Measurements from ENCODE around the gene TMED10. TPM values are rescaled to one million over a fixed set of nuclear protein-coding genes. Genes with fewer than 3 reads are reported as not detected.

The TMED10 gene
- total and polyA plus RNA-seq, 2 of the 13 experiments (the other 11 are each of a cell fraction or from before 2014, with no cell fraction given): 311 to 377 TPM

GRCh38 chr14:75176142-75176820 lies at the start of gene TMED10 (continued):
- TF ChIP-seq ZNF558 (CRISPR knock-in tag; IDR thresholded peaks at IDR 0.05; ENCODE audit: borderline replicate concordance) (0 out of 2 replicates have a peak, but pooled peaks have one; percentile 32), SP140L (CRISPR knock-in tag; IDR thresholded peaks at IDR 0.05; ENCODE audit: borderline replicate concordance) (0 out of 2 replicates have a peak, but pooled peaks have one; percentile 23), MTA1 (CRISPR knock-in tag; IDR thresholded peaks at IDR 0.05; ENCODE audit: borderline replicate concordance) (0 out of 2 replicates have a peak, but pooled peaks have one; percentile 41), ZNF652 (CRISPR knock-in tag; IDR thresholded peaks at IDR 0.05; ENCODE audit: borderline replicate concordance, low read depth) (no peak; the same call in 1 of the 2 replicates), ZSCAN29 (CRISPR knock-in tag; conservative IDR thresholded peaks at IDR 0.05) (peak; percentile 33; the same call in 1 of the 2 replicates), ZXDC (CRISPR knock-in tag; IDR thresholded peaks at IDR 0.05) (0 out of 2 replicates have a peak, but pooled peaks have one; percentile 33), TERF1 (CRISPR knock-in tag; IDR thresholded peaks at IDR 0.05) (no peak), SRF (IDR thresholded peaks at IDR 0.05; ENCODE audit: low read depth, low read length) (0 out of 2 replicates have a peak, but pooled peaks have one; percentile 17), ZNF10 (CRISPR knock-in tag; IDR thresholded peaks at IDR 0.05; ENCODE audit: borderline replicate concordance, low read depth) (no peak), ZNF589 (CRISPR knock-in tag; conservative IDR thresholded peaks at IDR 0.05) (no peak), ZNF614 (CRISPR knock-in tag; IDR thresholded peaks at IDR 0.05; ENCODE audit: borderline replicate concordance) (no peak)
- TF ChIP-seq, protein P1, sequence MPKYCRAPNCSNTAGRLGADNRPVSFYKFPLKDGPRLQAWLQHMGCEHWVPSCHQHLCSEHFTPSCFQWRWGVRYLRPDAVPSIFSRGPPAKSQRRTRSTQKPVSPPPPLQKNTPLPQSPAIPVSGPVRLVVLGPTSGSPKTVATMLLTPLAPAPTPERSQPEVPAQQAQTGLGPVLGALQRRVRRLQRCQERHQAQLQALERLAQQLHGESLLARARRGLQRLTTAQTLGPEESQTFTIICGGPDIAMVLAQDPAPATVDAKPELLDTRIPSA (CRISPR knock-in tag; IDR thresholded peaks at IDR 0.05; ENCODE audit: borderline replicate concordance): no peak
- TF ChIP-seq, protein P2, sequence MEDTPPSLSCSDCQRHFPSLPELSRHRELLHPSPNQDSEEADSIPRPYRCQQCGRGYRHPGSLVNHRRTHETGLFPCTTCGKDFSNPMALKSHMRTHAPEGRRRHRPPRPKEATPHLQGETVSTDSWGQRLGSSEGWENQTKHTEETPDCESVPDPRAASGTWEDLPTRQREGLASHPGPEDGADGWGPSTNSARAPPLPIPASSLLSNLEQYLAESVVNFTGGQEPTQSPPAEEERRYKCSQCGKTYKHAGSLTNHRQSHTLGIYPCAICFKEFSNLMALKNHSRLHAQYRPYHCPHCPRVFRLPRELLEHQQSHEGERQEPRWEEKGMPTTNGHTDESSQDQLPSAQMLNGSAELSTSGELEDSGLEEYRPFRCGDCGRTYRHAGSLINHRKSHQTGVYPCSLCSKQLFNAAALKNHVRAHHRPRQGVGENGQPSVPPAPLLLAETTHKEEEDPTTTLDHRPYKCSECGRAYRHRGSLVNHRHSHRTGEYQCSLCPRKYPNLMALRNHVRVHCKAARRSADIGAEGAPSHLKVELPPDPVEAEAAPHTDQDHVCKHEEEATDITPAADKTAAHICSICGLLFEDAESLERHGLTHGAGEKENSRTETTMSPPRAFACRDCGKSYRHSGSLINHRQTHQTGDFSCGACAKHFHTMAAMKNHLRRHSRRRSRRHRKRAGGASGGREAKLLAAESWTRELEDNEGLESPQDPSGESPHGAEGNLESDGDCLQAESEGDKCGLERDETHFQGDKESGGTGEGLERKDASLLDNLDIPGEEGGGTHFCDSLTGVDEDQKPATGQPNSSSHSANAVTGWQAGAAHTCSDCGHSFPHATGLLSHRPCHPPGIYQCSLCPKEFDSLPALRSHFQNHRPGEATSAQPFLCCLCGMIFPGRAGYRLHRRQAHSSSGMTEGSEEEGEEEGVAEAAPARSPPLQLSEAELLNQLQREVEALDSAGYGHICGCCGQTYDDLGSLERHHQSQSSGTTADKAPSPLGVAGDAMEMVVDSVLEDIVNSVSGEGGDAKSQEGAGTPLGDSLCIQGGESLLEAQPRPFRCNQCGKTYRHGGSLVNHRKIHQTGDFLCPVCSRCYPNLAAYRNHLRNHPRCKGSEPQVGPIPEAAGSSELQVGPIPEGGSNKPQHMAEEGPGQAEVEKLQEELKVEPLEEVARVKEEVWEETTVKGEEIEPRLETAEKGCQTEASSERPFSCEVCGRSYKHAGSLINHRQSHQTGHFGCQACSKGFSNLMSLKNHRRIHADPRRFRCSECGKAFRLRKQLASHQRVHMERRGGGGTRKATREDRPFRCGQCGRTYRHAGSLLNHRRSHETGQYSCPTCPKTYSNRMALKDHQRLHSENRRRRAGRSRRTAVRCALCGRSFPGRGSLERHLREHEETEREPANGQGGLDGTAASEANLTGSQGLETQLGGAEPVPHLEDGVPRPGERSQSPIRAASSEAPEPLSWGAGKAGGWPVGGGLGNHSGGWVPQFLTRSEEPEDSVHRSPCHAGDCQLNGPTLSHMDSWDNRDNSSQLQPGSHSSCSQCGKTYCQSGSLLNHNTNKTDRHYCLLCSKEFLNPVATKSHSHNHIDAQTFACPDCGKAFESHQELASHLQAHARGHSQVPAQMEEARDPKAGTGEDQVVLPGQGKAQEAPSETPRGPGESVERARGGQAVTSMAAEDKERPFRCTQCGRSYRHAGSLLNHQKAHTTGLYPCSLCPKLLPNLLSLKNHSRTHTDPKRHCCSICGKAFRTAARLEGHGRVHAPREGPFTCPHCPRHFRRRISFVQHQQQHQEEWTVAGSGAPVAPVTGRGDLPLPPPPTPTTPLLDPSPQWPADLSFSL (CRISPR knock-in tag; IDR thresholded peaks at IDR 0.05): no peak
- TF ChIP-seq, protein P3, sequence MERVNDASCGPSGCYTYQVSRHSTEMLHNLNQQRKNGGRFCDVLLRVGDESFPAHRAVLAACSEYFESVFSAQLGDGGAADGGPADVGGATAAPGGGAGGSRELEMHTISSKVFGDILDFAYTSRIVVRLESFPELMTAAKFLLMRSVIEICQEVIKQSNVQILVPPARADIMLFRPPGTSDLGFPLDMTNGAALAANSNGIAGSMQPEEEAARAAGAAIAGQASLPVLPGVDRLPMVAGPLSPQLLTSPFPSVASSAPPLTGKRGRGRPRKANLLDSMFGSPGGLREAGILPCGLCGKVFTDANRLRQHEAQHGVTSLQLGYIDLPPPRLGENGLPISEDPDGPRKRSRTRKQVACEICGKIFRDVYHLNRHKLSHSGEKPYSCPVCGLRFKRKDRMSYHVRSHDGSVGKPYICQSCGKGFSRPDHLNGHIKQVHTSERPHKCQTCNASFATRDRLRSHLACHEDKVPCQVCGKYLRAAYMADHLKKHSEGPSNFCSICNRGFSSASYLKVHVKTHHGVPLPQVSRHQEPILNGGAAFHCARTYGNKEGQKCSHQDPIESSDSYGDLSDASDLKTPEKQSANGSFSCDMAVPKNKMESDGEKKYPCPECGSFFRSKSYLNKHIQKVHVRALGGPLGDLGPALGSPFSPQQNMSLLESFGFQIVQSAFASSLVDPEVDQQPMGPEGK (CRISPR knock-in tag; IDR thresholded peaks at IDR 0.05): peak; percentile 40; the same call in 1 of the 2 replicates
